Liver (tissue), 9 donors: ENCODE results near the gene FAM234B. TPM values are rescaled to one million over a fixed set of nuclear protein-coding genes. Genes with fewer than 3 reads are reported as not detected.
"Not testable (repeated sequence)": the region's sequence is repeated elsewhere in the genome, so short reads cannot be mapped to it uniquely, and the experiment has no call there.

Experiments used
- DNase-seq: peaks from one replicate; pipeline ENCODE4 v3.0.0-alpha.2; 2017; ENCODE audit warnings: low spot score
- H3K27ac ChIP-seq, 2 donors: one replicate each; pipeline ENCODE4 v1.7.0; 2013; ENCODE audit warnings: inconsistent platforms in 2 of 2, low read length in 2 of 2, control low read depth in 1 of 2, low read depth in 1 of 2, mild to moderate bottlenecking in 1 of 2
- H3K27me3 ChIP-seq, 4 donors: one replicate each; pipeline versions ENCODE4 v1.6.1 to v1.7.0; 2013; ENCODE audit warnings: low read length in 3 of 4, inconsistent platforms in 1 of 4, mild to moderate bottlenecking in 1 of 4, moderate library complexity in 1 of 4; ENCODE audit not compliant: control insufficient read depth in 4 of 4, insufficient read depth in 4 of 4
- H3K36me3 ChIP-seq, 4 donors: one replicate each; pipeline versions ENCODE4 v1.6.1 to v1.7.0; 2013; ENCODE audit warnings: low read length in 3 of 4, mild to moderate bottlenecking in 3 of 4, low read depth in 1 of 4, moderate library complexity in 1 of 4; ENCODE audit not compliant: control insufficient read depth in 4 of 4, insufficient read depth in 3 of 4
- H3K4me1 ChIP-seq, 4 donors: one replicate each; pipeline versions ENCODE4 v1.6.1 to v1.7.0; 2013; ENCODE audit warnings: low read length in 3 of 4, mild to moderate bottlenecking in 3 of 4, moderate library complexity in 1 of 4; ENCODE audit not compliant: control insufficient read depth in 4 of 4, insufficient read depth in 4 of 4
- H3K4me3 ChIP-seq, 3 donors: one replicate each; pipeline versions ENCODE4 v1.6.1 to v1.7.0; 2013; ENCODE audit warnings: low read length in 3 of 3, control low read depth in 1 of 3, low read depth in 1 of 3, mild to moderate bottlenecking in 1 of 3
- H3K9ac ChIP-seq, 2 donors: one replicate each; pipeline ENCODE4 v1.7.0; 2013; ENCODE audit warnings: low read length in 2 of 2, mild to moderate bottlenecking in 2 of 2, moderate library complexity in 2 of 2, control low read depth in 1 of 2, low read depth in 1 of 2
- H3K9me3 ChIP-seq, 4 donors: one replicate each; pipeline versions ENCODE4 v1.6.1 to v1.7.0; 2013; ENCODE audit warnings: low read length in 3 of 4; ENCODE audit not compliant: control insufficient read depth in 4 of 4
- EGR1 ChIP-seq, 2 donors: IDR thresholded peaks; 2 replicates each; pipeline ENCODE4 v1.6.1; 2016 to 2018; ENCODE audit warnings: antibody characterized with exemption in 2 of 2, low read depth in 2 of 2
- FOXA2 ChIP-seq: IDR thresholded peaks from 2 replicates; pipeline ENCODE4 v1.6.1; 2016; ENCODE audit warnings: antibody characterized with exemption
- GABPA ChIP-seq, 2 donors: IDR thresholded peaks in 1 of 2; conservative IDR thresholded peaks in 1 of 2; 2 replicates each; pipeline ENCODE4 v1.6.1; 2016; ENCODE audit warnings: antibody characterized with exemption in 2 of 2, mild to moderate bottlenecking in 1 of 2, moderate library complexity in 1 of 2
- HNF4A ChIP-seq, 2 donors: conservative IDR thresholded peaks; 2 replicates each; pipeline ENCODE4 v1.6.1; 2016; ENCODE audit warnings: antibody characterized with exemption in 2 of 2, mild to moderate bottlenecking in 2 of 2
- JUND ChIP-seq, 2 donors: IDR thresholded peaks; 2 replicates each; pipeline ENCODE4 v1.6.1; 2016; ENCODE audit warnings: antibody characterized with exemption in 2 of 2
- RAD21 ChIP-seq, 2 donors: IDR thresholded peaks; 2 replicates each; pipeline ENCODE4 v1.6.1; 2016; ENCODE audit warnings: antibody characterized with exemption in 2 of 2, mild to moderate bottlenecking in 2 of 2
- RXRA ChIP-seq, 2 donors: IDR thresholded peaks; 2 replicates each; pipeline ENCODE4 v1.6.1; 2017 to 2018; ENCODE audit warnings: antibody characterized with exemption in 2 of 2, mild to moderate bottlenecking in 1 of 2
- SP1 ChIP-seq: IDR thresholded peaks from 2 replicates; pipeline ENCODE4 v1.6.1; 2018; ENCODE audit warnings: antibody characterized with exemption, mild to moderate bottlenecking
- TAF1 ChIP-seq: conservative IDR thresholded peaks from 2 replicates; pipeline ENCODE4 v1.6.1; 2016; ENCODE audit warnings: antibody characterized with exemption, mild to moderate bottlenecking
- YY1 ChIP-seq: IDR thresholded peaks from 2 replicates; pipeline ENCODE4 v1.6.1; 2016; ENCODE audit warnings: antibody characterized with exemption, mild to moderate bottlenecking
- WGBS: extraction: QIAGEN DNeasy Blood & Tissue Kit; methylation state at CpG from one replicate; pipeline ENCODE4 v1.1.7; 2013; 5-methylcytosine and 5-hydroxymethylcytosine counted together
- polyA plus RNA-seq, 2 donors: library from polyadenylated mRNA; stranded (reverse) in 1 of 2; unstranded in 1 of 2; fragments of 200-250 nt in 1 of 2; fragments of >200 nt in 1 of 2; fragmentation: Nextera tagmentation in 1 of 2; extraction: Ambion mirVana in 1 of 2; gene quantifications; one replicate each; pipeline versions ENCODE4 v1.2.1 to v1.2.3, GENCODE V29; 2013 to 2015
- total RNA-seq, 2 donors: library from RNA; depleted of rRNA; stranded (reverse); fragments of >200 nt; gene quantifications; one replicate each; pipeline ENCODE4 v1.2.3, GENCODE V29; 2014
- TF ChIP-seq, protein P1 (sequence below): IDR thresholded peaks from 2 replicates; pipeline ENCODE4 v1.6.1; 2016; ENCODE audit warnings: antibody characterized with exemption
- TF ChIP-seq, protein P2 (sequence below): fragments of 150-350 bp; IDR thresholded peaks from 2 replicates; pipeline ENCODE4 v1.5.1; 2017; ENCODE audit warnings: improper control_type of control experiment, low read depth, low read length; ENCODE audit not compliant: missing input control
- TF ChIP-seq, protein P3 (sequence below): IDR thresholded peaks from 2 replicates; pipeline ENCODE4 v1.6.1; 2016; ENCODE audit warnings: antibody characterized with exemption, mild to moderate bottlenecking
- TF ChIP-seq, protein P4 (sequence below): IDR thresholded peaks from 2 replicates; pipeline ENCODE4 v1.6.1; 2016; ENCODE audit warnings: antibody characterized with exemption
- donor health status: healthy.
- donor health status: healthy.
- donor health status: healthy.
- donor health status: healthy.
- donor health status: healthy.

The FAM234B gene
- total and polyA plus RNA-seq, 4 donors, result 1.7 to 8.0 (median 3.2) TPM

- H3K4me3 ChIP-seq, DNase-seq: not testable (repeated sequence)
- WGBS, result 39% methylated on average over 5 of the region's 5 CpGs
These were observed 8.8 kb upstream of the FAM234B start for GRCh38 chr12:13035335-13035734.

GRCh38 chr12:13036881-13037280 is 7.3 kb upstream of the FAM234B start:
- no peak overlapping the region for H3K27ac ChIP-seq
- TF ChIP-seq EGR1 (IDR thresholded peaks at IDR 0.05; ENCODE audit: low read depth in 2 of 2) (no peak), FOXA2 (no peak), HNF4A (conservative IDR thresholded peaks at IDR 0.05) (no peak), RAD21 (IDR thresholded peaks at IDR 0.05) (no peak), TAF1 (no peak), YY1 (no peak), GABPA (IDR thresholded peaks at IDR 0.05 in 1 of 2, conservative IDR thresholded peaks at IDR 0.05 in 1 of 2) (no peak)
- TF ChIP-seq, protein P1, sequence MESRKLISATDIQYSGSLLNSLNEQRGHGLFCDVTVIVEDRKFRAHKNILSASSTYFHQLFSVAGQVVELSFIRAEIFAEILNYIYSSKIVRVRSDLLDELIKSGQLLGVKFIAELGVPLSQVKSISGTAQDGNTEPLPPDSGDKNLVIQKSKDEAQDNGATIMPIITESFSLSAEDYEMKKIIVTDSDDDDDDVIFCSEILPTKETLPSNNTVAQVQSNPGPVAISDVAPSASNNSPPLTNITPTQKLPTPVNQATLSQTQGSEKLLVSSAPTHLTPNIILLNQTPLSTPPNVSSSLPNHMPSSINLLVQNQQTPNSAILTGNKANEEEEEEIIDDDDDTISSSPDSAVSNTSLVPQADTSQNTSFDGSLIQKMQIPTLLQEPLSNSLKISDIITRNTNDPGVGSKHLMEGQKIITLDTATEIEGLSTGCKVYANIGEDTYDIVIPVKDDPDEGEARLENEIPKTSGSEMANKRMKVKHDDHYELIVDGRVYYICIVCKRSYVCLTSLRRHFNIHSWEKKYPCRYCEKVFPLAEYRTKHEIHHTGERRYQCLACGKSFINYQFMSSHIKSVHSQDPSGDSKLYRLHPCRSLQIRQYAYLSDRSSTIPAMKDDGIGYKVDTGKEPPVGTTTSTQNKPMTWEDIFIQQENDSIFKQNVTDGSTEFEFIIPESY, result no peak
- TF ChIP-seq, protein P2, sequence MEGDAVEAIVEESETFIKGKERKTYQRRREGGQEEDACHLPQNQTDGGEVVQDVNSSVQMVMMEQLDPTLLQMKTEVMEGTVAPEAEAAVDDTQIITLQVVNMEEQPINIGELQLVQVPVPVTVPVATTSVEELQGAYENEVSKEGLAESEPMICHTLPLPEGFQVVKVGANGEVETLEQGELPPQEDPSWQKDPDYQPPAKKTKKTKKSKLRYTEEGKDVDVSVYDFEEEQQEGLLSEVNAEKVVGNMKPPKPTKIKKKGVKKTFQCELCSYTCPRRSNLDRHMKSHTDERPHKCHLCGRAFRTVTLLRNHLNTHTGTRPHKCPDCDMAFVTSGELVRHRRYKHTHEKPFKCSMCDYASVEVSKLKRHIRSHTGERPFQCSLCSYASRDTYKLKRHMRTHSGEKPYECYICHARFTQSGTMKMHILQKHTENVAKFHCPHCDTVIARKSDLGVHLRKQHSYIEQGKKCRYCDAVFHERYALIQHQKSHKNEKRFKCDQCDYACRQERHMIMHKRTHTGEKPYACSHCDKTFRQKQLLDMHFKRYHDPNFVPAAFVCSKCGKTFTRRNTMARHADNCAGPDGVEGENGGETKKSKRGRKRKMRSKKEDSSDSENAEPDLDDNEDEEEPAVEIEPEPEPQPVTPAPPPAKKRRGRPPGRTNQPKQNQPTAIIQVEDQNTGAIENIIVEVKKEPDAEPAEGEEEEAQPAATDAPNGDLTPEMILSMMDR, result no peak
- TF ChIP-seq, protein P3, sequence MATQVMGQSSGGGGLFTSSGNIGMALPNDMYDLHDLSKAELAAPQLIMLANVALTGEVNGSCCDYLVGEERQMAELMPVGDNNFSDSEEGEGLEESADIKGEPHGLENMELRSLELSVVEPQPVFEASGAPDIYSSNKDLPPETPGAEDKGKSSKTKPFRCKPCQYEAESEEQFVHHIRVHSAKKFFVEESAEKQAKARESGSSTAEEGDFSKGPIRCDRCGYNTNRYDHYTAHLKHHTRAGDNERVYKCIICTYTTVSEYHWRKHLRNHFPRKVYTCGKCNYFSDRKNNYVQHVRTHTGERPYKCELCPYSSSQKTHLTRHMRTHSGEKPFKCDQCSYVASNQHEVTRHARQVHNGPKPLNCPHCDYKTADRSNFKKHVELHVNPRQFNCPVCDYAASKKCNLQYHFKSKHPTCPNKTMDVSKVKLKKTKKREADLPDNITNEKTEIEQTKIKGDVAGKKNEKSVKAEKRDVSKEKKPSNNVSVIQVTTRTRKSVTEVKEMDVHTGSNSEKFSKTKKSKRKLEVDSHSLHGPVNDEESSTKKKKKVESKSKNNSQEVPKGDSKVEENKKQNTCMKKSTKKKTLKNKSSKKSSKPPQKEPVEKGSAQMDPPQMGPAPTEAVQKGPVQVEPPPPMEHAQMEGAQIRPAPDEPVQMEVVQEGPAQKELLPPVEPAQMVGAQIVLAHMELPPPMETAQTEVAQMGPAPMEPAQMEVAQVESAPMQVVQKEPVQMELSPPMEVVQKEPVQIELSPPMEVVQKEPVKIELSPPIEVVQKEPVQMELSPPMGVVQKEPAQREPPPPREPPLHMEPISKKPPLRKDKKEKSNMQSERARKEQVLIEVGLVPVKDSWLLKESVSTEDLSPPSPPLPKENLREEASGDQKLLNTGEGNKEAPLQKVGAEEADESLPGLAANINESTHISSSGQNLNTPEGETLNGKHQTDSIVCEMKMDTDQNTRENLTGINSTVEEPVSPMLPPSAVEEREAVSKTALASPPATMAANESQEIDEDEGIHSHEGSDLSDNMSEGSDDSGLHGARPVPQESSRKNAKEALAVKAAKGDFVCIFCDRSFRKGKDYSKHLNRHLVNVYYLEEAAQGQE, result no peak
- no peaks in the 10 kb centered on the region for H3K9me3 ChIP-seq
- DNase-seq, result no peak
- peaks cover 1 to 18% (median 8%) of the 10 kb centered on the region in 4 donors for H3K4me1 ChIP-seq
- 92% methylated on average over 3 of the region's 3 CpGs for WGBS
- H3K27me3 ChIP-seq, result no peaks in the 10 kb centered on the region
- H3K36me3 ChIP-seq, result no peaks in the 10 kb centered on the region
- no peak overlapping the region for H3K9ac ChIP-seq
- H3K4me3 ChIP-seq, result no peak overlapping the region

More at GRCh38 chr12:13035335-13035734, 8.8 kb upstream of the FAM234B start:
- TF ChIP-seq RXRA (IDR thresholded peaks at IDR 0.05), result peak; percentile 62 to 83
- peak; percentile 58 for TF ChIP-seq YY1
- peak; percentile 74 to 83 for TF ChIP-seq HNF4A (conservative IDR thresholded peaks at IDR 0.05)
- peak; percentile 37 for TF ChIP-seq SP1
- peak in 1 of 2 donors; percentile 16 for TF ChIP-seq RAD21 (IDR thresholded peaks at IDR 0.05)
- TF ChIP-seq JUND (IDR thresholded peaks at IDR 0.05), result peak in 1 of 2 donors; percentile 44
- TF ChIP-seq, protein P4, sequence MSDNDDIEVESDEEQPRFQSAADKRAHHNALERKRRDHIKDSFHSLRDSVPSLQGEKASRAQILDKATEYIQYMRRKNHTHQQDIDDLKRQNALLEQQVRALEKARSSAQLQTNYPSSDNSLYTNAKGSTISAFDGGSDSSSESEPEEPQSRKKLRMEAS, result peak; percentile 36
- H3K4me1 ChIP-seq, result peaks cover 1 to 18% (median 8%) of the 10 kb centered on the region in 4 donors
- H3K9ac ChIP-seq, H3K9me3 ChIP-seq, H3K27me3 ChIP-seq, H3K27ac ChIP-seq, H3K36me3 ChIP-seq: not testable (repeated sequence)
